HG03039 (cell line): ENCODE data around the gene TMPO.
A peak's percentile ranks its signal among the peaks of the same experiment; 100 is the strongest.
"Not testable (repeated sequence)": the region's sequence is repeated elsewhere in the genome, so short reads cannot be mapped to it uniquely, and the experiment has no call there.

ENCODE experiments used
- ATAC-seq: cut with Tn5 transposase; IDR thresholded peaks from one replicate; pipeline ENCODE4 v1.9.1; 2021; ENCODE audit warnings: mild to moderate bottlenecking, moderate library complexity; ENCODE audit not compliant: unreplicated experiment

Gene TMPO

GRCh38 chr12:98509063-98509462 is 6.3 kb upstream of the TMPO start:
- ATAC-seq: no peak

DNA sequence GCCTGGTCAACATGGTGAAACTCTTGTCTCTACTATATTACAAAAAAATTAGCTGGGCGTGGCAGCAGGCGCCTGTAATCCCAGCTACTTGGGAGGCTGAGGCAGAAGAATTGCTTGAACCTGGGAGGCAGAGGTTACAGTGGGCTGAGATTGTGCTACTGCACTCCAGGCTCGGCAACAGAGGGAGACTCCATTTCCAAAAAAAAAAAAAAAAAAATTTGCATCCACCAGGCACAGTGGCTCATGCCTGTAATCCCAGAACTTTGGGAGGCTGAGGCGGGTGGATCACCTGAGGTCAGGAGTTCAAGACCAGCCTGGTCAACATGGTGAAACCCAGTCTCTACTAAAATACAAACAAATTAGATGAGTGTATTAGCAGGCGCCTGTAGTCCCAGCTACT is 3.6 kb upstream of the TMPO start:
- not testable (repeated sequence) for ATAC-seq

GRCh38 chr12:98513379-98514322 is 1.7 kb upstream of the TMPO start:
- no peak for ATAC-seq

DNA sequence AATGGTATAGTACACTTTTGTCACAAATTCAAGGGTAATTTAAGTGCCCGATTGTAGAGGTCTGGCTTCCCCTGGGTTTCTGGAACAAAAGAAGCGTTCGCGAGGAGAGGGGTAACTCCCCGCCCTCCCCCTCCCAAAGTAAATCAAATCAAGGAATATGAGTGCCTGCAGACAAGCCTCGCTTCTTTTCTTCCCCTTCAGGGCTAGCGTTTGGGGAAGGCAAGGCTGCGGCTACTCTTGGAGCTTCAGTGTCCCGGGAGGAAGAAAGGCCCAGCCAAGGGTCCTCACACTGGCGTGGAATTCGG is 456 bp upstream of the TMPO start:
- no peak for ATAC-seq

DNA sequence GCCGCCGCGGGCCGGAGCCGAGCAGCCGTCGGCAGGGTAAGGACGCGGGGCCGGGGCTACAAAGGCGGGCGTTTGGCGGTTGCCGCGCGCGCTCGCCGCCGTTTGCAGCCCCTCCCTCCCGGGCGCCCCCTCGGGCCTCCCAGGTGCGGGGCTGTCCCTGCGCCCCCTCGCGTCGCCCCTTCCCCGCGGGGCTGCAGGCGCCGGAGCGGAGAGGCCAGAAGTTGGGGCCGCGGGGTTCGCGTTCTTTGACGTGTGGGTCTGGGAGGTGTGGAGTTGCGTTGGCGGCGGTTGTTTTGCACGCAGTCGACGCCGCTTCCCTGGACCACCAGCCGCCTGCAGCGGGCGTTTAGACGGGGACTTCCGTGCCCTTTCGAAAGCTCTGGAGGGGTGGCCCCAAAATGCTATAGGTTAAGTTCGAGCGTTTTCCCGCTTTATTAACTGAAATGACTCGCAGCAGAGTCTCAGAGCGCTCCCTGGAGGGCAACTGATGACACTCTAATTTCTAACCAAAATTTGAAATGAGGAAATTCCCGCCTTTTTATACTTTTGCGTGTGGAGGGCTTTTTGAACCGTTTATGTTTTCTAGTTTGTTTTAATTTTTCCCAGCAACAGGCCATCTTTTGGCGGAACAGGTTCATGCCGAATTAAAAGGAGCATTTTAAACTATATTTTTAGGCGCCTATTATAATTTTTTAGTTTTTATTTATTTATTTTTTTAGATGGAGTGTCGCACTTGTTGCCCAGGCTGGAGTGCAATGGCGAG is 902 bp downstream of the TMPO start:
- ATAC-seq: peak; percentile 40

DNA sequence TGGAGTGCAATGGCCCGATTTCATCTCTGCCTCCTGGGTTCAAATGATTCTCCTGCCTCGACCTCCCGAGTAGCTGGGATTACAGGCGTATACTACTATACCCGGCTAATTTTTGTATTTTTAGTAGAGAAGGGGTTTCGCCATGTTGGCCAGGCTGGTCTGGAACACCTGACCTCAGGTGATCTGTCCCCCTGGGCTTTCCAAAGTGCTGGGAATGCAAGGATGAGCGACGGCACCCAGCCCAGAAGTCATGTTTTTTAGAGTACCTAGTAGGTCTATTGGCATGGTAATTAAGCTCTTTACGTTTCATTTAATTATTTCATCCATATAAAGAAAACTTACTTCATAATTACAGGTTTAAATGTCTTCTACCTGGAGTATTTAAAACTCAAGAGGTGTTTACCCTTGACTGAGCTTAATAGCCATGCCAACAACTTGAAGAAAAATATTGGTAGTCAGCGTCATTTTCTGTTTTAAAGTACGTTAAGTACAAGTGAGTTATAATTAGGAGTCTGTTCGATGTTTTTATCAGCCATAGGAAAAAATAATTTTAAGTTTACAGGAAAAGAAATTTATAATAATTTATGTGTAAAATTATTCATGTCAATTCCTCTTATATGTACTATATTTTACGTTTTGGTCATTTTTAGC is 4.0 kb downstream of the TMPO start:
- ATAC-seq: no peak

DNA sequence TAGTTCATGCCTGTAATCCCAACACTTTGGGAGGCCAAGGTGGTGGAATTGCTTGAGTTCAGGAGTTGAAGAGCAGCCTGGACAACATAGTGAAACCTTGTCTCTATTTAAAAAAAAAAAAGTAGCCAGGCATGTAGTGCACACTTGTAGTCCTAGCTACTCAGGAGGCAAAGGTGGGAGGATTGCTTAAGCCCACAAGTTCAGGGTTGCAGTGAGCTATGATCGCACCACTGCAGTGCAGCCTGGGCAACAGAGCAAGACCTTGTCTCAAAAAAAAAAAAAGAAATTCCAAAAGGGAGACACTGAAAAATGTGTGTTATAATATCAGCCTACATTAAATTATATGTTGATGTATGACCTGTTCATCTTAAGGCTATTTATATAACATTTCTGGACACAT is 14.7 kb downstream of the TMPO start:
- ATAC-seq: no peak

DNA sequence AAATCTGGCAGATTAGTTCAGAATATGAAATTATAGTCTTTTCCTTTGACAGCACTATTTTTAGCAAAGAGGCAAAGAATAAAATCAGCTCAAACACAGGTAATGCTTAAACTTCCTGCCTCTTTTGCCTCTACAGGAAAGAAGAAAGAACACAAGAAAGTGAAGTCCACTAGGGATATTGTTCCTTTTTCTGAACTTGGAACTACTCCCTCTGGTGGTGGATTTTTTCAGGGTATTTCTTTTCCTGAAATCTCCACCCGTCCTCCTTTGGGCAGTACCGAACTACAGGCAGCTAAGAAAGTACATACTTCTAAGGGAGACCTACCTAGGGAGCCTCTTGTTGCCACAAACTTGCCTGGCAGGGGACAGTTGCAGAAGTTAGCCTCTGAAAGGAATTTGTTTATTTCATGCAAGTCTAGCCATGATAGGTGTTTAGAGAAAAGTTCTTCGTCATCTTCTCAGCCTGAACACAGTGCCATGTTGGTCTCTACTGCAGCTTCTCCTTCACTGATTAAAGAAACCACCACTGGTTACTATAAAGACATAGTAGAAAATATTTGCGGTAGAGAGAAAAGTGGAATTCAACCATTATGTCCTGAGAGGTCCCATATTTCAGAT is 17.4 kb downstream of the TMPO start:
- ATAC-seq: no peak

DNA sequence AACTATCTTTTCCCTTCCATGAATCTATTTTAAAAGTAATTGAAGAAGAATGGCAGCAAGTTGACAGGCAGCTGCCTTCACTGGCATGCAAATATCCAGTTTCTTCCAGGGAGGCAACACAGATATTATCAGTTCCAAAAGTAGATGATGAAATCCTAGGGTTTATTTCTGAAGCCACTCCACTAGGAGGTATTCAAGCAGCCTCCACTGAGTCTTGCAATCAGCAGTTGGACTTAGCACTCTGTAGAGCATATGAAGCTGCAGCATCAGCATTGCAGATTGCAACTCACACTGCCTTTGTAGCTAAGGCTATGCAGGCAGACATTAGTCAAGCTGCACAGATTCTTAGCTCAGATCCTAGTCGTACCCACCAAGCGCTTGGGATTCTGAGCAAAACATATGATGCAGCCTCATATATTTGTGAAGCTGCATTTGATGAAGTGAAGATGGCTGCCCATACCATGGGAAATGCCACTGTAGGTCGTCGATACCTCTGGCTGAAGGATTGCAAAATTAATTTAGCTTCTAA is 18.4 kb downstream of the TMPO start:
- no peak for ATAC-seq

GRCh38 chr12:98538031-98538430 is 22.6 kb downstream of the TMPO start:
- no peak for ATAC-seq

DNA sequence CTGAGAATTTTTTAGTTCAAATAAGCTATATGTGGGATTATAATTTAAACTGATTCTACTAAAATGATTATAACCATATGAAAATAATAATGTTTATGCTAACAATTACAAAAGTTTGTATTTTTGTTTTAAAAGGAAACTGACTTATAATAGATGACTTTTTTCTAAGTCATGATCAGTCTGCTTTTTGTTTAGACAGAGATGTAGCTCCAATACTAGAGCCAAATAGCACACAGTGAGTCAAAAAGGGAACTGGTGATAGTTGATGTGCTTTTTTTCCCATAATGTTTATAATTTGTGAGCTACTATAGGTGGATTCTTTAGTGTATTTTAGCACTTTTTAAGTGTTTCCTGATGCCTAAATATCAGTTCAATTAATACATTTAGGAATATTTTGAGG is 28.3 kb downstream of the TMPO start:
- ATAC-seq: no peak

DNA sequence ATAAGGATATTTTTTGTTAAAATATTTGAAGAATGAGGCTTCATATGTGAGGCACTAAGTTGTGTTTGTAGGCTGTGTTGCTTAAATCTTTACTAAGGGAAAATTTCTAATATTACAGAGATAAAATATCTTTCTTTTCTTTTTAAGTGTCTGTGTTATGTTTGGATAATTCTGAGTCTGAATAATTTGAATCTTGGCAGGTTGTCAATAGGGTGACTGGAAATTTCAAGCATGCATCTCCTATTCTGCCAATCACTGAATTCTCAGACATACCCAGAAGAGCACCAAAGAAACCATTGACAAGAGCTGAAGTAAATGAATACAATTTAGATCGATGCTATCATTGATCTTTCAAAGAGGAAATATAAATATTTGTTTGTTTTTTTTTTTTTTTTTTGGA is 29.4 kb downstream of the TMPO start:
- ATAC-seq: no peak

- no peak for ATAC-seq
Measured at GRCh38 chr12:98549371-98550110, 34.2 kb downstream of the TMPO start.

- ATAC-seq: no peak
Measured at GRCh38 chr12:98551787-98552186, 36.4 kb downstream of the TMPO start.

DNA sequence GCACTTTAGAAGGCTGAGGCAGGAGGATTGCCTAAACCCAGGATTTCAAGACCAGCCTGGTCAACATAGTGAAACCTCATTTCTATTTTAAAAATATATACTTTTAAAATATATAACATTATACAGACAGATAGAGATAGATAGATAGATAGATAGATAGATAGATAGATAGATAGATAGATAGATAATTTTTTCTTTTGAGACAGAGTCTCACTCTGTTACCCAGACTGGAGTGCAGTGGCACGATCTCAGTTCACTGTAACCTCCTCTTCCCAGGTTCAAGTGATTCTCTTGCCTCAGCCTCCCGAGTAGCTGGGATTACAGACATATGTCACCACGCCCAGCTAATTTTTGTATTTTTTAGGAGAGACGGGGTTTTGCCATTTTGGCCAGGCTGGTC is 42.7 kb downstream of the TMPO start:
- not testable (repeated sequence) for ATAC-seq

GRCh38 chr12:98559666-98560065 is 44.3 kb downstream of the TMPO start:
- ATAC-seq: no peak

DNA sequence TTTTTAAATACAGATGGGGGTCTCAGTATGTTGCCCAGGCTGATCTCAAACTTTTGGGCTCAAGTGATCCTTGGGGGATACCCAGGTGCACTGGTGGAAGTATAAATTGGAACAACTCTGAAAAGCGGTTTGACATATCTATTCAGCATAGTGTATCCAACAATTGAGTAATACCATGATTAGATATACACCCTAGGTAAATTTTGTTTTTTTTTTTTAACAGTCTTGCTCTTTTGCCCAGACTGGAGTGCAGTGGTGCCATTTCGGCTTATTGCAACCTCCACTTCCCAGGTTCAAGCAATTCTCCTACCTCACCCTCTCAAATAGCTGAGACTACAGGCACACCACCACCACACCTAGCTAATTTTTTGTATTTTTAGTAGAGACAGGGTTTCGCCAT is 46.5 kb downstream of the TMPO start:
- no peak for ATAC-seq

DNA sequence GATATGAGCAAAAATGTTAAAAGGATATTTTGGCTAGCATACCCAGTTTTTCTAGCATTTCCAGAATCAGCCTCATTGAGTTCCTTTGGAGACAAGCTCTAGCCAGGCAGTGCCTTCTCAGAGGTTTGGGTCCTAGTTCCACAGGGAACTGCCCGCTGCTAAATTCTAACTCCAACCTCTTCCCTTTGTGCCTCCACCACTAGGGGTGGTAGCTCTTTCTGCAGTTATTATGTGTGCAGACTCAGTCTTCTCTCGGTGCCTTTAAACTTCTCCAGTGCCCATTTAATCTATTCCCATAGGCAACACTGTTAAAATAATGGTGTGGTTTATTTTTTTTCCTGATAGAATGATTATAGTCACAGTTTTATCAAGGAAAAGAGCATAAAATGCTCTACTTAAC is 56.6 kb downstream of the TMPO start:
- ATAC-seq: no peak

DNA sequence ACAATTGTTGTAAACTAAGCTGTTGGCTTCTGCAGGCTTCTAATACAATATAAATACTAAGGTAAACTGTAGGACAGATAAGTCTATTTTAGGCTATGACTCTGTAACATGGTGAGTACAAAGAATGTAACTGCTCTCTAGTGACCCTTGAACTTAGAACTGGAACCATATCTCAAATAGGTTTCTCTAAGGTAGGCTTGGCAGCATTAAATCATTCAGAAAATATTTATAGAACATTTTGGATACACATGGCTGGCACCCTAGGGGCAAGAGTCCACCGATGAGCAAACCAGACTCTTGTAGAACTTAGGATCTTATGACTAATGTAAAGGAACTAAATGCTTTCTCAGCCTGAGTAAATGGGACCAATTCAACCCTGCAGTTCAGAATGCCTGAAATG is 58.7 kb downstream of the TMPO start:
- no peak for ATAC-seq

DNA sequence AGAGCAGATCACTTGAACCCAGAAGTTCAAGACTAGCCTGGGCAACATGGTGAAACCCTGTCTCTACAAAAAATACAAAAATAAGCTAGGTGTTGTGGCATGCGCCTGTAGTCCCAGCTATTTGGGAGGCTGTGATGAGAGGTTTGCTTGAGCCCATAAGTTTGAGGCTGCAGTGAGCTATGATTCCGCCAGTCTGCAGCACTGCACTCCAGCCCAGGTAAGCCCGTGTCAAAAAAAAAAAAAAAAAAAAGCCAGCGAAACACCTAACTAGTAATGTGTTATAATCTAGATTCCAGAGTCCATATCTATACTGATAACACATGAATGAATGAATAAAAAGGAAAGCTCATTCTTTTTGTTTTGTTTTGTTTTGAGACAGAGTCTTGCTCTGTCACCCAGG is 59.6 kb downstream of the TMPO start:
- no peak for ATAC-seq
